Esophagus muscularis mucosa (tissue), 4 donors: ENCODE data around the gene TAF11L14. TPM values are rescaled to one million over a fixed set of nuclear protein-coding genes. Genes with fewer than 3 reads are reported as not detected.
A peak's percentile ranks its signal among the peaks of the same experiment; 100 is the strongest.
"Not testable (repeated sequence)": the region's sequence is repeated elsewhere in the genome, so short reads cannot be mapped to it uniquely, and the experiment has no call there.

Source experiments
- DNase-seq: peaks from one replicate; pipeline ENCODE4 v3.0.0-alpha.2; 2017; ENCODE audit errors: extremely low spot score
- H3K27ac ChIP-seq, 4 donors: fragments of 200-600 bp; sonication (generic); replicated peaks in 1 of 4; 1 replicate in 3 of 4; 2 replicates in 1 of 4; pipeline ENCODE4 v1.5.1; 2016 to 2019; ENCODE audit warnings: mild to moderate bottlenecking in 1 of 4
- H3K27me3 ChIP-seq, 4 donors: fragments of 200-600 bp; sonication (generic); one replicate each; pipeline versions ENCODE4 v1.5.1 to v1.6.0; 2016 to 2019
- H3K36me3 ChIP-seq, 4 donors: fragments of 200-600 bp; sonication (generic); one replicate each; pipeline ENCODE4 v1.5.1; 2016 to 2019
- H3K4me1 ChIP-seq, 4 donors: fragments of 200-600 bp; sonication (generic); one replicate each; pipeline ENCODE4 v1.5.1; 2016 to 2019
- H3K4me3 ChIP-seq, 4 donors: fragments of 200-600 bp; sonication (generic); 1 replicate in 2 of 4; 2 replicates in 2 of 4; pipeline ENCODE4 v1.5.1; 2016 to 2019; ENCODE audit warnings: mild to moderate bottlenecking in 4 of 4, moderate library complexity in 1 of 4
- H3K9me3 ChIP-seq, 4 donors: fragments of 200-600 bp; sonication (generic); 1 replicate in 3 of 4; 2 replicates in 1 of 4; pipeline ENCODE4 v1.5.1; 2016 to 2019
- EP300 ChIP-seq: sonication (generic); formaldehyde crosslinking; IDR thresholded peaks from one replicate; pipeline ENCODE4 v1.6.1; 2017; ENCODE audit warnings: antibody characterized with exemption
- POLR2A ChIP-seq: fragments of 450-650 bp; IDR thresholded peaks from one replicate; pipeline ENCODE4 v1.6.1; 2017; ENCODE audit warnings: antibody characterized with exemption, moderate library complexity, mild to moderate bottlenecking, low read depth
- POLR2AphosphoS5 ChIP-seq, 2 donors: sonication (generic); formaldehyde crosslinking; IDR thresholded peaks; one replicate each; pipeline ENCODE4 v1.6.1; 2017; ENCODE audit warnings: antibody characterized with exemption in 2 of 2
- WGBS: methylation state at CpG from one replicate; pipeline ENCODE4 v1.1.5; 2018; 5-methylcytosine and 5-hydroxymethylcytosine counted together
- intact Hi-C: fragments of 100-400 bp; cut with DNase I; formaldehyde crosslinking; loops from one replicate; pipeline ENCODE4 v1.15.1; 2023
- total RNA-seq, 4 donors: library from RNA; depleted of rRNA; stranded (reverse); fragments of >200 nt; gene quantifications; one replicate each; pipeline versions ENCODE4 v1.1.0 to v1.2.1, GENCODE V29; 2016
- TF ChIP-seq, protein P1 (sequence below), 3 experiments: fragments of 200-600 bp in 2 of 3; fragments of 450-650 bp in 1 of 3; sonication (generic) in 2 of 3; IDR thresholded peaks; one replicate each; pipeline ENCODE4 v1.5.1; 2017 to 2019; ENCODE audit warnings: antibody characterized with exemption in 3 of 3, mild to moderate bottlenecking in 2 of 3, moderate library complexity in 1 of 3

The TAF11L14 gene
- total RNA-seq: not detected

DNA sequence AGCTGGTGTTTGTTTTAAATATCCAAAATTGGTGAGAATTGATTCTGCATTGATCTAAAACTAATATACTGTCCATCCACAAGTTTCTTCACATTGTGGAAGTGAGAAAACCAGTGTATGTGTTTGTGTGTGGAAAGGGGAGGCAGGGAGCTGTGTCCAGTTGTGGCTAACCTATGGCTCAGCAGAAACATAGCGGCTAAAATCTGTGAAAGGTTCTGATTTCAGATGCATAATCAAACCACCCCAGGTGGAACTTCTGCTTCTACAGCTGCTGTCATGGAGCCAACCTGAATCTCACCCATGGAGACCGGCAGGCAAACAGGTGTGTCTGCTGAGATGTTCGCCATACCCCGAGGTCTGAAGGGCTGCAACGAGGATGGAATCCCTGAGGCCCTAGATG lies at the start of gene TAF11L14:
TSS of gene TAF11L14 (plus strand) at position 301 of the 400 bp plus-strand sequence.
- Histone ChIP-seq H3K4me1 (no peaks in the 10 kb centered on the region), H3K27ac (no peak within 1 kb of the TSS), H3K9me3 (no peaks in the 10 kb centered on the region), H3K4me3 (no peak within 1 kb of the TSS), H3K36me3 (no peaks in the 10 kb centered on the region), H3K27me3 (no peaks in the 10 kb centered on the region)
- TF ChIP-seq, protein P1, sequence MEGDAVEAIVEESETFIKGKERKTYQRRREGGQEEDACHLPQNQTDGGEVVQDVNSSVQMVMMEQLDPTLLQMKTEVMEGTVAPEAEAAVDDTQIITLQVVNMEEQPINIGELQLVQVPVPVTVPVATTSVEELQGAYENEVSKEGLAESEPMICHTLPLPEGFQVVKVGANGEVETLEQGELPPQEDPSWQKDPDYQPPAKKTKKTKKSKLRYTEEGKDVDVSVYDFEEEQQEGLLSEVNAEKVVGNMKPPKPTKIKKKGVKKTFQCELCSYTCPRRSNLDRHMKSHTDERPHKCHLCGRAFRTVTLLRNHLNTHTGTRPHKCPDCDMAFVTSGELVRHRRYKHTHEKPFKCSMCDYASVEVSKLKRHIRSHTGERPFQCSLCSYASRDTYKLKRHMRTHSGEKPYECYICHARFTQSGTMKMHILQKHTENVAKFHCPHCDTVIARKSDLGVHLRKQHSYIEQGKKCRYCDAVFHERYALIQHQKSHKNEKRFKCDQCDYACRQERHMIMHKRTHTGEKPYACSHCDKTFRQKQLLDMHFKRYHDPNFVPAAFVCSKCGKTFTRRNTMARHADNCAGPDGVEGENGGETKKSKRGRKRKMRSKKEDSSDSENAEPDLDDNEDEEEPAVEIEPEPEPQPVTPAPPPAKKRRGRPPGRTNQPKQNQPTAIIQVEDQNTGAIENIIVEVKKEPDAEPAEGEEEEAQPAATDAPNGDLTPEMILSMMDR (IDR thresholded peaks at IDR 0.05): no peak
- TF ChIP-seq POLR2AphosphoS5 (IDR thresholded peaks at IDR 0.05) (no peak), EP300 (no peak), POLR2A (no peak)
- DNase-seq: no peak
- intact Hi-C loops: no loop called here
- 80% methylated on average over 2 of the region's 5 CpGs for WGBS

DNA sequence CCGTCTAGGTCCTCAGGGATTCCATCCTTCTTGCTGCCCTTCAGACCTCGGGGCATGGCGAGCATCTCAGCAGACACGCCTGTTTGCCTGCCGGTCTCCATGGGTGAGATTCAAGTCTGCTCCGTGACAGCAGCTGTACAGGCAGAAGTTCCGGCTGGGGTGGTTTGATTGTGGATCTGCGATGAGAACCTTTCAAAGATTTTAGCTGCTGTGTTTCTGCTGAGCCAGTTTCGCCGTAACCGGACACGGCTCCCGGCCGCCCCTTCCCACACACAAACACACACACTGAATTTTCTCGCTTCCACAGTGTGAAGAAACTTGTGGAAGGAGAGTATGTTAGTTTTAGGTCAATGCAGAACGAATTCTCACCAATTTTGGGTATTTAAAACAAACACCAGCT lies 48.6 kb upstream of the TAF11L14 start, which contains the start of gene TAF11L7:
TSS of gene TAF11L7 (minus strand) at position 101 of the 400 bp plus-strand sequence.
- H3K4me1 ChIP-seq, H3K27me3 ChIP-seq, H3K36me3 ChIP-seq, H3K4me3 ChIP-seq, H3K9me3 ChIP-seq, DNase-seq, H3K27ac ChIP-seq, intact Hi-C loops: not testable (repeated sequence)
- no CpG with 5 or more reads among the region's 16 CpGs for WGBS

DNA sequence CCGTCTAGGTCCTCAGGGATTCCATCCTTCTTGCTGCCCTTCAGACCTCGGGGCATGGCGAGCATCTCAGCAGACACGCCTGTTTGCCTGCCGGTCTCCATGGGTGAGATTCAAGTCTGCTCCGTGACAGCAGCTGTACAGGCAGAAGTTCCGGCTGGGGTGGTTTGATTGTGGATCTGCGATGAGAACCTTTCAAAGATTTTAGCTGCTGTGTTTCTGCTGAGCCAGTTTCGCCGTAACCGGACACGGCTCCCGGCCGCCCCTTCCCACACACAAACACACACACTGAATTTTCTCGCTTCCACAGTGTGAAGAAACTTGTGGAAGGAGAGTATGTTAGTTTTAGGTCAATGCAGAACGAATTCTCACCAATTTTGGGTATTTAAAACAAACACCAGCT lies 43.4 kb upstream of the TAF11L14 start, which contains the start of gene TAF11L8:
TSS of gene TAF11L8 (minus strand) at position 101 of the 400 bp plus-strand sequence.
- WGBS: no CpG with 5 or more reads among the region's 16 CpGs
- H3K4me1 ChIP-seq, H3K36me3 ChIP-seq, intact Hi-C loops, DNase-seq, H3K4me3 ChIP-seq, H3K9me3 ChIP-seq, H3K27ac ChIP-seq, H3K27me3 ChIP-seq: not testable (repeated sequence)

DNA sequence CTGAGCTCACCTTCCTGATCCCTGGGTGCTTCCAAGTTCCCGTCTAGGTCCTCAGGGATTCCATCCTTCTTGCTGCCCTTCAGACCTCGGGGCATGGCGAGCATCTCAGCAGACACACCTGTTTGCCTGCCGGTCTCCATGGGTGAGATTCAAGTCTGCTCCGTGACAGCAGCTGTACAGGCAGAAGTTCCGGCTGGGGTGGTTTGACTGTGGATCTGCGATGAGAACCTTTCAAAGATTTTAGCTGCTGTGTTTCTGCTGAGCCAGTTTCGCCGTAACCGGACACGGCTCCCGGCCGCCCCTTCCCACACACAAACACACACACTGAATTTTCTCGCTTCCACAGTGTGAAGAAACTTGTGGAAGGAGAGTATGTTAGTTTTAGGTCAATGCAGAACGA lies 40.0 kb upstream of the TAF11L14 start, which contains the start of gene TAF11L9:
TSS of gene TAF11L9 (minus strand) at position 140 of the 400 bp plus-strand sequence.
- H3K27me3 ChIP-seq, intact Hi-C loops, H3K36me3 ChIP-seq, H3K9me3 ChIP-seq, H3K27ac ChIP-seq, H3K4me3 ChIP-seq, DNase-seq, H3K4me1 ChIP-seq: not testable (repeated sequence)
- WGBS: 90% methylated on average over 10 of the region's 15 CpGs

DNA sequence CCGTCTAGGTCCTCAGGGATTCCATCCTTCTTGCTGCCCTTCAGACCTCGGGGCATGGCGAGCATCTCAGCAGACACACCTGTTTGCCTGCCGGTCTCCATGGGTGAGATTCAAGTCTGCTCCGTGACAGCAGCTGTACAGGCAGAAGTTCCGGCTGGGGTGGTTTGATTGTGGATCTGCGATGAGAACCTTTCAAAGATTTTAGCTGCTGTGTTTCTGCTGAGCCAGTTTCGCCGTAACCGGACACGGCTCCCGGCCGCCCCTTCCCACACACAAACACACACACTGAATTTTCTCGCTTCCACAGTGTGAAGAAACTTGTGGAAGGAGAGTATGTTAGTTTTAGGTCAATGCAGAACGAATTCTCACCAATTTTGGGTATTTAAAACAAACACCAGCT lies 36.5 kb upstream of the TAF11L14 start, which contains the start of gene TAF11L10:
TSS of gene TAF11L10 (minus strand) at position 101 of the 400 bp plus-strand sequence.
- intact Hi-C loops, H3K27me3 ChIP-seq: not testable (repeated sequence)
- no CpG with 5 or more reads among the region's 15 CpGs for WGBS

DNA sequence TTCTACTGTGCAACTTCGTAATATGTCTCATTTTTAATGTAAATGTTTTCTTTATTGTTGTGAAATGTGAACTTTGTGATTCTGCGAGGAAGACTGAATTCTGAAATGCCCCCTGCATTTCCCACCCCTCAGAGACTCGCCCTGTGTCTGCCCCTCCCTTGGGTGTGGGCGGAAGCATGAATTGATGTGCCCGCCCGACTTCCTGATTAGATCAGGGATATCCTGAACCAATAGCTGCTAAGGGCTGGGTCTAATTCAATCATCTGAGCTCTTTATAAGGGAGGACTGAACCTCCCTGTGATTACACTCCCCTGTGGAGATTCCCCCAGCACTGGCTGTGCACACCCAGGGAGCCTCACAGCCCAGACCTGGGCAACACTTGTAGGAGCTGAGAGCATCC lies 30.4 kb upstream of the TAF11L14 start, which contains the start of gene TAF11L11:
TSS of gene TAF11L11 (plus strand) at position 304 of the 400 bp plus-strand sequence.
- H3K9me3 ChIP-seq, H3K27me3 ChIP-seq, H3K27ac ChIP-seq, H3K4me3 ChIP-seq, H3K4me1 ChIP-seq, intact Hi-C loops, H3K36me3 ChIP-seq, DNase-seq: not testable (repeated sequence)
- WGBS: 67% methylated on average over 6 of the region's 6 CpGs

More for the DNA sequence above, 36.5 kb upstream of the TAF11L14 start, which contains the start of gene TAF11L10:
- not testable (repeated sequence) for H3K4me3 ChIP-seq, DNase-seq, H3K4me1 ChIP-seq, H3K27ac ChIP-seq, H3K36me3 ChIP-seq, H3K9me3 ChIP-seq

DNA sequence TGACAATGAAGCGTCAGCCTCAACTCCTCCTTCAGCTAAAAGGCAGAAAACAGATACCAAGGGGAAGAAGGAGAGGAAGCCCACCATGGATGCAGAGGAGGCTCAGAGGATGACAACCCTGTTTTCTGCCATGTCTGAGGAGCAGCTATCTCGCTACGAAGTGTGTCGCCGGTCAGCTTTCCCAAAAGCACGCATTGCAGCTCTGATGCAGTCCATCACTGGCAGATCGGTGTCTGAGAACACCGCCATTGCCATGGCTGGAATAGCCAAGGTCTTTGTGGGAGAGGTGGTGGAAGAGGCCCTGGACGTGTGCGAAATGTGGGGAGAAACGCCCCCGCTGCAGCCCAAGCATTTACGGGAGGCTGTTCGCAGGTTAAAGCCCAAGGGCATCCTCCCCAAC lies 29.3 kb upstream of the TAF11L14 start:
- Histone ChIP-seq H3K4me3 (no peak overlapping the region), H3K9me3 (no peaks in the 10 kb centered on the region), H3K27ac (no peak overlapping the region), H3K27me3 (no peaks in the 10 kb centered on the region), H3K36me3 (no peaks in the 10 kb centered on the region), H3K4me1 (no peaks in the 10 kb centered on the region)
- WGBS: 92% methylated on average over 14 of the region's 14 CpGs
- intact Hi-C loops: no loop called here
- no peak for TF ChIP-seq POLR2AphosphoS5 (IDR thresholded peaks at IDR 0.05)
- no peak for TF ChIP-seq POLR2A
- no peak for TF ChIP-seq EP300
- TF ChIP-seq, protein P1 (IDR thresholded peaks at IDR 0.05): no peak
- DNase-seq: peak; percentile 85

DNA sequence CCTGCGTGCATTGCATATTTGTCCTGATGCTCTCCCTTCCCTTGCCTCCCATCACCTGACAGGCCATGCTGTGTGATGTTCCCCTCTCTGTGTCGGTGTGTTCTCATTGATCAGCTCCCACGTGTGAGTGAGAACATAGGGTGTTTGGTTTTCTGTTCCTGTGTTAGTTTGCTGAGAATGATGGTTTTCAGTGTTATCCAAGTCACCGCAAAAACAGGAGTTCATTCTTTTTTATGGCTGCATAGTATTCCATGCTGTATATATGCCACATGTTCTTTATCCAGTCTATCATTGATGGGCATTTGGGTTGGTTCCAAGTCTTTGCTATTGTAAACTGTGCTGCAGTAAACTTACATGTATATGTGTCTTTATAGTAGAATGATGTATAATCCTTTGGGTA lies 26.8 kb upstream of the TAF11L14 start:
- intact Hi-C loops: not testable (repeated sequence)
- WGBS: 100% methylated on average over 1 of the region's 4 CpGs

DNA sequence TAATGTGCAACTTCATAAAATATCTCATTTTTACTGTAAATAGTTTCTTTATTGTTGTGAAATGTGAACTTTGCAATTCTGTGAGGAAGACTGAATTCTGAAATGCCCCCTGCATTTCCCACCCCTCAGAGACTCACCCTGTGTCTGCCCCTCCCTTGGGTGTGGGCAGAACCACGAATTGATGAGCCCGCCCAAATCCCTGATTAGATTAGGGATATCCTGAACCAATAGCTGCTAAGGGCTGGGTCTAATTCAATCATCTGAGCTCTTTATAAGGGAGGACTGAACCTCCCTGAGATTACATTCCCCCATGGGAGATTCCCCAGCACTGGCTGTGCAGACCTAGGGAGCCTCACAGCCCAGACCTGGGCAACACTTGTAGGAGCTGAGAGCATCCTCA lies 24.2 kb upstream of the TAF11L14 start, which contains the start of gene TAF11L12:
TSS of gene TAF11L12 (plus strand) at position 301 of the 400 bp plus-strand sequence.
- H3K9me3 ChIP-seq, intact Hi-C loops: not testable (repeated sequence)

More for the DNA sequence above, 26.8 kb upstream of the TAF11L14 start:
- not testable (repeated sequence) for DNase-seq, H3K9me3 ChIP-seq, H3K27ac ChIP-seq, H3K27me3 ChIP-seq, H3K36me3 ChIP-seq, H3K4me1 ChIP-seq, H3K4me3 ChIP-seq

More for the DNA sequence above, 24.2 kb upstream of the TAF11L14 start, which contains the start of gene TAF11L12:
- H3K27me3 ChIP-seq, H3K36me3 ChIP-seq, H3K4me3 ChIP-seq, H3K4me1 ChIP-seq, H3K27ac ChIP-seq, DNase-seq: not testable (repeated sequence)
- WGBS: 71% methylated on average over 2 of the region's 2 CpGs
